ENCODE measurements around the gene TCEA3. TPM values are rescaled to one million over a fixed set of nuclear protein-coding genes. Genes with fewer than 3 reads are reported as not detected.
"Not testable (repeated sequence)": the region's sequence is repeated elsewhere in the genome, so short reads cannot be mapped to it uniquely, and the experiment has no call there.

Gene TCEA3
- polyA plus RNA-seq, 3 donors: 0.26 to 0.52 TPM; not detected in 1

DNA sequence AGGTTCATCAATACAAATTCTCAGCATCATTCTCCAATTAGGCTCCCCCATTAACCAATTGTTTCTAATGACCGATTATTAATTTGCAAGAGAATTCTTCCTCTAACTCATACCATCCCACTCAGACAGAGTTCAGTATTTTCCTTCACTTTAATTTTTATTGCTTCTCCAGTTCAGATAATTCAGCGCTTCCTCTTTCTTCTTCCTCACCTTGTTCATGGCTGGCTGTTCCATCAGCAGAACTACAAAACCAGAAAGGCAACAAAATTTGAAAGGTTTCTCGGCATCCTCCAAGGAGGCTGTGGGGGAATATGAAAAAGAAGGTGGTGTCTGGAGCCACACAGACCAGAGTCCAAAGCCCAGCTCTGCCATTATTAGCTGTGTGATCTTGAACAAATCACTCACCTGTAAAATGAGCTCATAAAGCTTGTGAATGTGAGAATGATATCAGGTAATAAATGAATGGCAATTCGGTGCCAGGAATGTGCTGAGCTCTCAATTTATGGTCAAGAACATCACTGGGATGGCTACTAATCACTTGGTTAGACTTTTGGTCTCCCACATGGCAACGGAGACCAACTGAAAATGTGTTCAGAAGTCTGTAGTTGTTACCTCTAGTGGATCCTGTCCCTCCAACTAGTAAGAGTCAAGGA is 43.2 kb downstream of the TCEA3 start:
- Histone ChIP-seq H3K4me3 (replicated peaks in 1 of 3; ENCODE audit: low read depth in 2 of 3, low read length in 3 of 3) (no peak overlapping the region), H3K27ac (ENCODE audit: low read depth in 1 of 2, low read length in 2 of 2) (no peak overlapping the region), H3K9me3 (replicated peaks in 1 of 2; ENCODE audit: control insufficient read depth in 1 of 2, insufficient read depth in 1 of 2, low read length in 2 of 2) (no peaks in the 10 kb centered on the region), H3K4me2 (replicated peaks; ENCODE audit: extremely low read depth, low read length, poor library complexity, severe bottlenecking) (no peak overlapping the region), H3K36me3 (replicated peaks in 1 of 2; ENCODE audit: control insufficient read depth in 1 of 2, insufficient read depth in 2 of 2, low read length in 2 of 2) (no peaks in the 10 kb centered on the region), H2AFZ (ENCODE audit: insufficient read depth, low read depth, low read length, poor library complexity, severe bottlenecking) (no peak overlapping the region), H4K20me1 (ENCODE audit: insufficient read depth, low read length) (no peaks in the 10 kb centered on the region), H3K4me1 (ENCODE audit: control insufficient read depth in 1 of 2, insufficient read depth in 2 of 2, low read length in 2 of 2) (peaks cover 18 to 24% of the 10 kb centered on the region in 2 donors), H3K27me3 (ENCODE audit: control insufficient read depth in 2 of 2, insufficient read depth in 2 of 2, low read length in 2 of 2) (no peaks in the 10 kb centered on the region), H3K79me2 (ENCODE audit: insufficient read depth, low read length) (no peaks in the 10 kb centered on the region), H3K9ac (ENCODE audit: insufficient read depth, low read length, poor library complexity, severe bottlenecking) (no peak overlapping the region)
- no peak overlapping the region for H3K27ac Mint-ChIP-seq
- H3K4me1 Mint-ChIP-seq: peaks cover 27% of the 10 kb centered on the region
- intact Hi-C loops (cut with micrococcal nuclease): no loop called here
- peaks cover 0 to 3% (median 0%) of the 10 kb centered on the region in 7 donors for H3K9me3 Mint-ChIP-seq
- TF ChIP-seq CTCF (IDR thresholded peaks at IDR 0.05): no peak
- H3K27me3 Mint-ChIP-seq (ENCODE audit: low read depth in 3 of 3): peaks cover 9 to 12% (median 10%) of the 10 kb centered on the region in 3 donors
- no peak overlapping the region for H3K4me3 Mint-ChIP-seq
- WGBS (ENCODE audit: insufficient coverage): 100% methylated on average over 1 of the region's 5 CpGs
- DNase-seq: no peak
- H3K36me3 Mint-ChIP-seq: no peaks in the 10 kb centered on the region

GRCh38 chr1:23380719-23381118 is 43.8 kb downstream of the TCEA3 start:
- Histone ChIP-seq H2AFZ (ENCODE audit: insufficient read depth, low read depth, low read length, poor library complexity, severe bottlenecking) (no peak overlapping the region), H3K27ac (ENCODE audit: low read depth in 1 of 2, low read length in 2 of 2) (no peak overlapping the region), H3K4me3 (replicated peaks in 1 of 3; ENCODE audit: low read depth in 2 of 3, low read length in 3 of 3) (no peak overlapping the region), H3K79me2 (ENCODE audit: insufficient read depth, low read length) (no peaks in the 10 kb centered on the region), H3K27me3 (ENCODE audit: control insufficient read depth in 2 of 2, insufficient read depth in 2 of 2, low read length in 2 of 2) (no peaks in the 10 kb centered on the region), H3K9me3 (replicated peaks in 1 of 2; ENCODE audit: control insufficient read depth in 1 of 2, insufficient read depth in 1 of 2, low read length in 2 of 2) (no peaks in the 10 kb centered on the region), H3K4me1 (ENCODE audit: control insufficient read depth in 1 of 2, insufficient read depth in 2 of 2, low read length in 2 of 2) (peaks cover 18 to 24% of the 10 kb centered on the region in 2 donors), H4K20me1 (ENCODE audit: insufficient read depth, low read length) (no peaks in the 10 kb centered on the region), H3K9ac (ENCODE audit: insufficient read depth, low read length, poor library complexity, severe bottlenecking) (no peak overlapping the region), H3K4me2 (replicated peaks; ENCODE audit: extremely low read depth, low read length, poor library complexity, severe bottlenecking) (no peak overlapping the region), H3K36me3 (replicated peaks in 1 of 2; ENCODE audit: control insufficient read depth in 1 of 2, insufficient read depth in 2 of 2, low read length in 2 of 2) (no peaks in the 10 kb centered on the region)
- no peak overlapping the region for H3K27ac Mint-ChIP-seq
- peaks cover 27% of the 10 kb centered on the region for H3K4me1 Mint-ChIP-seq
- no peak for TF ChIP-seq CTCF (IDR thresholded peaks at IDR 0.05)
- H3K4me3 Mint-ChIP-seq: no peak overlapping the region
- no peaks in the 10 kb centered on the region for H3K36me3 Mint-ChIP-seq
- H3K27me3 Mint-ChIP-seq (ENCODE audit: low read depth in 3 of 3): peaks cover 9 to 14% (median 10%) of the 10 kb centered on the region in 3 donors
- no peak for DNase-seq
- 70% methylated on average over 3 of the region's 5 CpGs for WGBS (ENCODE audit: insufficient coverage)
- intact Hi-C loops (cut with micrococcal nuclease): no loop called here
- H3K9me3 Mint-ChIP-seq: peaks cover 0 to 3% (median 0%) of the 10 kb centered on the region in 7 donors

- peaks cover 9 to 14% (median 10%) of the 10 kb centered on the region in 3 donors for H3K27me3 Mint-ChIP-seq (ENCODE audit: low read depth in 3 of 3)
- H3K27me3 ChIP-seq (ENCODE audit: control insufficient read depth in 2 of 2, insufficient read depth in 2 of 2, low read length in 2 of 2); H3K27ac ChIP-seq (ENCODE audit: low read depth in 1 of 2, low read length in 2 of 2); H3K9ac ChIP-seq (ENCODE audit: insufficient read depth, low read length, poor library complexity, severe bottlenecking); H3K27ac Mint-ChIP-seq; H3K9me3 Mint-ChIP-seq; H3K36me3 Mint-ChIP-seq; H3K79me2 ChIP-seq (ENCODE audit: insufficient read depth, low read length); H3K4me3 Mint-ChIP-seq; H3K36me3 ChIP-seq (replicated peaks in 1 of 2; ENCODE audit: control insufficient read depth in 1 of 2, insufficient read depth in 2 of 2, low read length in 2 of 2); DNase-seq; H3K9me3 ChIP-seq (replicated peaks in 1 of 2; ENCODE audit: control insufficient read depth in 1 of 2, insufficient read depth in 1 of 2, low read length in 2 of 2); intact Hi-C loops (cut with micrococcal nuclease); H4K20me1 ChIP-seq (ENCODE audit: insufficient read depth, low read length); H2AFZ ChIP-seq (ENCODE audit: insufficient read depth, low read depth, low read length, poor library complexity, severe bottlenecking); H3K4me2 ChIP-seq (replicated peaks; ENCODE audit: extremely low read depth, low read length, poor library complexity, severe bottlenecking); H3K4me3 ChIP-seq (replicated peaks in 1 of 3; ENCODE audit: low read depth in 2 of 3, low read length in 3 of 3): not testable (repeated sequence)
- WGBS (ENCODE audit: insufficient coverage): 78% methylated on average over 1 of the region's 4 CpGs
- peaks cover 27% of the 10 kb centered on the region for H3K4me1 Mint-ChIP-seq
- H3K4me1 ChIP-seq (ENCODE audit: control insufficient read depth in 1 of 2, insufficient read depth in 2 of 2, low read length in 2 of 2): peaks cover 18 to 24% of the 10 kb centered on the region in 2 donors
Measured at GRCh38 chr1:23380236-23380635, 44.3 kb downstream of the TCEA3 start.

Data from CD14-positive monocyte (primary cell).